Transverse colon (tissue), 3 donors: ENCODE data around the gene TRHDE.

ENCODE experiments used
- EP300 ChIP-seq: sonication (generic); formaldehyde crosslinking; IDR thresholded peaks from one replicate; pipeline ENCODE4 v1.6.1; 2017; ENCODE audit warnings: antibody characterized with exemption, low read depth
- TF ChIP-seq, protein P1 (sequence below), 5 experiments: fragments of 200-600 bp in 3 of 5; fragments of 450-650 bp in 2 of 5; sonication (generic) in 3 of 5; IDR thresholded peaks; 1 replicate in 2 of 5; 2 replicates in 3 of 5; pipeline ENCODE4 v1.5.1; 2016 to 2017; ENCODE audit warnings: antibody characterized with exemption in 5 of 5, inconsistent platforms in 3 of 5, mild to moderate bottlenecking in 2 of 5, moderate library complexity in 1 of 5

DNA sequence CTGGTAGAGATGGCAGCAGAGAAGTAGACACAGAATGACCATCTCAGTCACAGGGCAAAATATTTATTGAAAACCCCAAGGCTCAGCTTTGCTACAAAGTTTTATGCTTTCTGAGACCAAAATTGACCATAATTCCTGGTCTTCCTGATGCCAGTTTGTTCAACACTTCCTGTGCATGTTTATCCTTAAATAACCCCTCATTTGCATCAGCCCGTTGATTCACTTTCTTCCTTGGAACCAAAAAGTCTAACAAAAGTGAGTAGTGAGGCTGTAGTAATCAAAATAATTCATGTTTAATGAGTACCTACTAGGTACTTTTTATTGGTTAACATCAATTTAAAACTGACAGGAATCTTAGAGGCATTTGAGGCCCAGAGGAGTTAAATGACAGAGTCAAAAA, 51.7 kb downstream of the TRHDE start:
- TF ChIP-seq, protein P1, sequence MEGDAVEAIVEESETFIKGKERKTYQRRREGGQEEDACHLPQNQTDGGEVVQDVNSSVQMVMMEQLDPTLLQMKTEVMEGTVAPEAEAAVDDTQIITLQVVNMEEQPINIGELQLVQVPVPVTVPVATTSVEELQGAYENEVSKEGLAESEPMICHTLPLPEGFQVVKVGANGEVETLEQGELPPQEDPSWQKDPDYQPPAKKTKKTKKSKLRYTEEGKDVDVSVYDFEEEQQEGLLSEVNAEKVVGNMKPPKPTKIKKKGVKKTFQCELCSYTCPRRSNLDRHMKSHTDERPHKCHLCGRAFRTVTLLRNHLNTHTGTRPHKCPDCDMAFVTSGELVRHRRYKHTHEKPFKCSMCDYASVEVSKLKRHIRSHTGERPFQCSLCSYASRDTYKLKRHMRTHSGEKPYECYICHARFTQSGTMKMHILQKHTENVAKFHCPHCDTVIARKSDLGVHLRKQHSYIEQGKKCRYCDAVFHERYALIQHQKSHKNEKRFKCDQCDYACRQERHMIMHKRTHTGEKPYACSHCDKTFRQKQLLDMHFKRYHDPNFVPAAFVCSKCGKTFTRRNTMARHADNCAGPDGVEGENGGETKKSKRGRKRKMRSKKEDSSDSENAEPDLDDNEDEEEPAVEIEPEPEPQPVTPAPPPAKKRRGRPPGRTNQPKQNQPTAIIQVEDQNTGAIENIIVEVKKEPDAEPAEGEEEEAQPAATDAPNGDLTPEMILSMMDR (IDR thresholded peaks at IDR 0.05): no peak
- no peak for TF ChIP-seq EP300
